GM12865 (cell line): Measurements from ENCODE around the gene JMJD8.

Experiments
- DNase-seq: peaks from one replicate; pipeline ENCODE4 v3.0.0; 2010; ENCODE audit warnings: low read depth
- H3K4me3 ChIP-seq: 2 replicates; pipeline ENCODE4 v1.5.1; 2011; ENCODE audit warnings: mild to moderate bottlenecking, low read depth, low read length, control low read depth
- TF ChIP-seq, protein P1 (sequence below): IDR thresholded peaks from 2 replicates; pipeline ENCODE4 v1.5.1; 2011; ENCODE audit warnings: low read length, control low read depth, low read depth, inconsistent platforms; ENCODE audit not compliant: insufficient read depth; ENCODE audit errors: missing control alignments

JMJD8 gene

GRCh38 chr16:725463-726187 is 41.5 kb upstream of the JMJD8 start:
- no peak for DNase-seq
- no peak overlapping the region for H3K4me3 ChIP-seq
- TF ChIP-seq, protein P1, sequence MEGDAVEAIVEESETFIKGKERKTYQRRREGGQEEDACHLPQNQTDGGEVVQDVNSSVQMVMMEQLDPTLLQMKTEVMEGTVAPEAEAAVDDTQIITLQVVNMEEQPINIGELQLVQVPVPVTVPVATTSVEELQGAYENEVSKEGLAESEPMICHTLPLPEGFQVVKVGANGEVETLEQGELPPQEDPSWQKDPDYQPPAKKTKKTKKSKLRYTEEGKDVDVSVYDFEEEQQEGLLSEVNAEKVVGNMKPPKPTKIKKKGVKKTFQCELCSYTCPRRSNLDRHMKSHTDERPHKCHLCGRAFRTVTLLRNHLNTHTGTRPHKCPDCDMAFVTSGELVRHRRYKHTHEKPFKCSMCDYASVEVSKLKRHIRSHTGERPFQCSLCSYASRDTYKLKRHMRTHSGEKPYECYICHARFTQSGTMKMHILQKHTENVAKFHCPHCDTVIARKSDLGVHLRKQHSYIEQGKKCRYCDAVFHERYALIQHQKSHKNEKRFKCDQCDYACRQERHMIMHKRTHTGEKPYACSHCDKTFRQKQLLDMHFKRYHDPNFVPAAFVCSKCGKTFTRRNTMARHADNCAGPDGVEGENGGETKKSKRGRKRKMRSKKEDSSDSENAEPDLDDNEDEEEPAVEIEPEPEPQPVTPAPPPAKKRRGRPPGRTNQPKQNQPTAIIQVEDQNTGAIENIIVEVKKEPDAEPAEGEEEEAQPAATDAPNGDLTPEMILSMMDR = no peak

- no peak overlapping the region for H3K4me3 ChIP-seq
- no peak for DNase-seq
- TF ChIP-seq, protein P1 = no peak
These were observed 40.9 kb upstream of the JMJD8 start for GRCh38 chr16:725041-725376.

DNA sequence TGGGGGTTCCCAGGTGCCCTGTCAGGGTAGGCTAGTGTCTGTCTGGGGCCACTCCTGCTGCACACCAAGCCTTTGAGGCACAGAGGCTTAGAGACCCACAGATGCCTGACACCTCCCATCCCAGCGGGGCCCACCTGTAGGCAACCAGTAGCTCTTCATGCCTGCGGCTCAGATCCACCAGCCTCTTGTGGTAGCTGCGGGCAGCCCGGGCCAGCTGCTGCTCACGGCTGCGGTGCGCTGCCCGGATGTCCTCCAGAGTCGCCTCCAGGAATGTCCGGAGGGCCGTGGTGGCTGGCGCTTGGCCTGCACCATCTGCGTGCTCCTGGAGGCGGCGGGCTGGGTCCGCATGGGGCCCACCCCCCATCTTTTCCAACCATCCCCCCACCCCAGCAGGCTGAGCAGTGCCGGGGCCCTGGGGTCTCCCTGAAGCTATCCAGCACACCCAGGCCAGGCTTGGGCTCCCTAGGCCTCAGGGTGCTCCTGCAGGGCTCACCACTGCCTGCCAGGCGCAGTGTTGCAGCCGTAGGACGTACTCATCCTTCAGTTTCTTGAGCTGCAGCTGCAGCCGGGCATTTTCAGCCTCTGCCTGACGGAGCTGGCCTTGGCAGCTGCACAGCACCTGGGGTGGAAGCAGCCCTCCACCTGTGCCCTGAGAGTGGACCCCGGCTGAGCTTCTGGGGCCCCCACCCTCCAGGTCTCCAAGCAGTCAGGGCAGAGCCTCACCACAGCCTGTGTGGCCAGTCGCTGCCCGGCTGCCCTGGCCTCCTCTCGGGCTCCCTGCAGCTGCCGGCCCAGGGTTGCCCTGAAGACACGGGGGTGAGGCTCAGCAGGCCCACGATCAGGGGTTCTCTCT is 40.3 kb upstream of the JMJD8 start:
- TF ChIP-seq, protein P1 = no peak

GRCh38 chr16:723695-724094 is 39.6 kb upstream of the JMJD8 start:
- DNase-seq = no peak

More for the DNA sequence above, 40.3 kb upstream of the JMJD8 start:
- no peak for DNase-seq
- no peak overlapping the region for H3K4me3 ChIP-seq

GRCh38 chr16:722835-723633 is 38.9 kb upstream of the JMJD8 start:
- TF ChIP-seq, protein P1 = no peak
- no peak for DNase-seq
- H3K4me3 ChIP-seq = no peak overlapping the region

More at GRCh38 chr16:723695-724094, 39.6 kb upstream of the JMJD8 start:
- TF ChIP-seq, protein P1 = no peak
- no peak overlapping the region for H3K4me3 ChIP-seq

- TF ChIP-seq, protein P1 = no peak
- DNase-seq = no peak
- H3K4me3 ChIP-seq = peak overlapping the region; percentile 86
These were observed 37.8 kb upstream of the JMJD8 start for GRCh38 chr16:721765-722540.
